GM23338 (cell line): ENCODE data around the gene NEK7. TPM values are rescaled to one million over a fixed set of nuclear protein-coding genes. Genes with fewer than 3 reads are reported as not detected.
"Not testable (repeated sequence)": the region's sequence is repeated elsewhere in the genome, so short reads cannot be mapped to it uniquely, and the experiment has no call there.

Experiments used
- ATAC-seq: fragments of 200-7000 bp; cut with Tn5 transposase; 3 replicates; pipeline ENCODE4 v1.9.1; 2020
- DNase-seq: peaks from one replicate; pipeline ENCODE4 v3.0.0-alpha.2; 2015; ENCODE audit warnings: low spot score
- H2AFZ ChIP-seq: fragments of 200-600 bp; sonication (generic); 2 replicates; pipeline ENCODE4 v1.8.0; 2016; ENCODE audit warnings: antibody characterized with exemption, mild to moderate bottlenecking, moderate library complexity
- H3F3A ChIP-seq: fragments of 200-600 bp; sonication (generic); replicated peaks from 2 replicates; pipeline ENCODE4 v1.8.0; 2017; ENCODE audit warnings: antibody characterized with exemption, mixed run types, low read depth
- H3K27ac ChIP-seq: fragments of 200-600 bp; sonication (generic); 2 replicates; pipeline ENCODE4 v1.6.1; 2016; ENCODE audit warnings: low read depth
- H3K27me3 ChIP-seq: fragments of 200-600 bp; sonication (generic); 2 replicates; pipeline ENCODE4 v1.8.0; 2016; ENCODE audit warnings: mild to moderate bottlenecking, mixed run types, moderate library complexity; ENCODE audit not compliant: insufficient read depth
- H3K36me3 ChIP-seq: fragments of 200-600 bp; sonication (generic); 2 replicates; pipeline ENCODE4 v1.8.0; 2016; ENCODE audit warnings: mild to moderate bottlenecking; ENCODE audit not compliant: insufficient read depth
- H3K4me1 ChIP-seq: fragments of 200-600 bp; sonication (generic); 2 replicates; pipeline ENCODE4 v1.8.0; 2016; ENCODE audit warnings: mild to moderate bottlenecking, moderate library complexity; ENCODE audit not compliant: insufficient read depth
- H3K4me2 ChIP-seq: fragments of 200-600 bp; sonication (generic); 2 replicates; pipeline ENCODE4 v1.7.1; 2017; ENCODE audit warnings: mixed run types
- H3K4me3 ChIP-seq: fragments of 200-600 bp; sonication (generic); 2 replicates; pipeline ENCODE4 v1.6.1; 2016; ENCODE audit warnings: mixed run types
- H3K79me2 ChIP-seq: fragments of 200-600 bp; sonication (generic); replicated peaks from 2 replicates; pipeline ENCODE4 v1.8.0; 2017; ENCODE audit warnings: mild to moderate bottlenecking; ENCODE audit not compliant: insufficient read depth
- H3K9me2 ChIP-seq: fragments of 200-600 bp; sonication (generic); 2 replicates; pipeline ENCODE4 v1.8.0; 2017; ENCODE audit not compliant: insufficient read depth
- H4K20me1 ChIP-seq: fragments of 200-600 bp; sonication (generic); replicated peaks from 2 replicates; pipeline ENCODE4 v1.8.0; 2017; ENCODE audit warnings: mild to moderate bottlenecking; ENCODE audit not compliant: insufficient read depth
- H3K27ac Mint-ChIP-seq: 2 replicates; pipeline ENCODE4 v1.8.0; 2020; ENCODE audit warnings: inconsistent platforms, mild to moderate bottlenecking, moderate library complexity, mixed read lengths
- H3K27me3 Mint-ChIP-seq: 3 replicates; pipeline ENCODE4 v1.8.0; 2022; ENCODE audit warnings: low read depth, mild to moderate bottlenecking, moderate library complexity, mixed read lengths, inconsistent platforms; ENCODE audit not compliant: insufficient read depth, poor library complexity
- H3K36me3 Mint-ChIP-seq: 3 replicates; pipeline ENCODE4 v1.8.0; 2021; ENCODE audit warnings: low read depth, mild to moderate bottlenecking, inconsistent platforms, moderate library complexity, mixed read lengths
- H3K4me1 Mint-ChIP-seq: 3 replicates; pipeline ENCODE4 v1.8.0; 2020; ENCODE audit warnings: mild to moderate bottlenecking, inconsistent platforms, mixed read lengths
- H3K4me3 Mint-ChIP-seq: 3 replicates; pipeline ENCODE4 v1.8.0; 2021; ENCODE audit warnings: moderate library complexity, mild to moderate bottlenecking, inconsistent platforms, mixed read lengths
- H3K9me3 Mint-ChIP-seq: 3 replicates; pipeline ENCODE4 v1.8.0; 2020; ENCODE audit warnings: moderate library complexity, mild to moderate bottlenecking, inconsistent platforms, mixed read lengths
- CREB1 ChIP-seq: fragments of 250-450 bp; sonication (Bioruptor Pico); IDR thresholded peaks from 2 replicates; pipeline ENCODE4 v1.5.0; 2020; ENCODE audit warnings: low read depth, mild to moderate bottlenecking, moderate library complexity
- CTCF ChIP-seq, 2 experiments: fragments of 200-600 bp in 1 of 2; sonication (generic) in 1 of 2; conservative IDR thresholded peaks; 2 replicates each; pipeline versions ENCODE4 v1.5.1 to v1.6.1; 2016 to 2017; ENCODE audit warnings: antibody characterized with exemption in 2 of 2, low read depth in 2 of 2, mild to moderate bottlenecking in 2 of 2, moderate library complexity in 1 of 2
- EZH2 ChIP-seq: fragments of 200-600 bp; sonication (generic); IDR thresholded peaks from one replicate; pipeline ENCODE4 v1.8.0; 2017; ENCODE audit warnings: antibody characterized with exemption, mild to moderate bottlenecking, low read depth; ENCODE audit not compliant: unreplicated experiment
- JUNB ChIP-seq: IDR thresholded peaks from one replicate; pipeline ENCODE4 v1.6.1; 2016; ENCODE audit warnings: antibody characterized with exemption; ENCODE audit not compliant: unreplicated experiment
- NANOG ChIP-seq: IDR thresholded peaks from 2 replicates; pipeline ENCODE4 v1.6.1; 2016; ENCODE audit warnings: antibody characterized with exemption, borderline replicate concordance
- POLR2AphosphoS5 ChIP-seq: IDR thresholded peaks from 2 replicates; pipeline ENCODE4 v1.6.1; 2016; ENCODE audit warnings: antibody characterized with exemption, low read depth
- STAT1 ChIP-seq: IDR thresholded peaks from one replicate; pipeline ENCODE4 v1.6.1; 2016; ENCODE audit warnings: antibody characterized with exemption; ENCODE audit not compliant: unreplicated experiment
- ZNF331 ChIP-seq: fragments of 250-450 bp; sonication (Bioruptor Pico); IDR thresholded peaks from 2 replicates; pipeline ENCODE4 v1.5.0; 2020; ENCODE audit warnings: low read depth, mild to moderate bottlenecking, moderate library complexity
- polyA plus RNA-seq: library from polyadenylated mRNA; unstranded; fragments of >200 nt; fragmentation: Nextera tagmentation; extraction: Ambion mirVana; gene quantifications from 2 replicates; pipeline ENCODE4 v1.2.1, GENCODE V29; 2016
- total RNA-seq: library from RNA; depleted of rRNA; stranded (reverse); fragments of >200 nt; shearing (Covaris generic); gene quantifications from 2 replicates; pipeline ENCODE4 v1.2.3, GENCODE V29; 2014

Gene NEK7
- total and polyA plus RNA-seq, 2 experiments from 2014 or later: 4.8 to 15.3 TPM

GRCh38 chr1:198220428-198220827 lies 63.6 kb downstream of the NEK7 start:
- Histone ChIP-seq H3K4me1 (no peaks in the 10 kb centered on the region), H3K27ac (no peak overlapping the region), H3K27me3 (no peaks in the 10 kb centered on the region), H3K4me2 (no peak overlapping the region), H4K20me1 (0 out of 2 replicates have a peak, but pooled peaks cover 2% of the 10 kb centered on the region), H3K36me3 (no peaks in the 10 kb centered on the region), H3K4me3 (no peak overlapping the region), H3K79me2 (peaks cover 8% of the 10 kb centered on the region; the same call in 1 of the 2 replicates), H3F3A (no peaks in the 10 kb centered on the region), H3K9me2 (peaks cover 3% of the 10 kb centered on the region; the same call in 1 of the 2 replicates), H2AFZ (no peak overlapping the region)
- H3K9me3 Mint-ChIP-seq: peaks cover 2% of the 10 kb centered on the region; the same call in 2 of the 3 replicates
- TF ChIP-seq CTCF (conservative IDR thresholded peaks at IDR 0.05; ENCODE audit: low read depth in 2 of 2) (no peak), JUNB (no peak), NANOG (no peak), POLR2AphosphoS5 (no peak), STAT1 (no peak), EZH2 (no peak), ZNF331 (CRISPR knock-in tag) (no peak), CREB1 (CRISPR knock-in tag) (no peak)
- ATAC-seq (no peak), DNase-seq (no peak)
- H3K4me1 Mint-ChIP-seq: no peaks in the 10 kb centered on the region
- H3K4me3 Mint-ChIP-seq: no peak overlapping the region
- H3K27me3 Mint-ChIP-seq: peaks cover 1% of the 10 kb centered on the region
- 0 out of 3 replicates have a peak, but pooled peaks cover 2% of the 10 kb centered on the region for H3K36me3 Mint-ChIP-seq
- no peak overlapping the region for H3K27ac Mint-ChIP-seq

- not testable (repeated sequence) for H3K27ac ChIP-seq, DNase-seq, H3K4me3 ChIP-seq, H3F3A ChIP-seq, H3K36me3 ChIP-seq, H3K4me3 Mint-ChIP-seq, H3K36me3 Mint-ChIP-seq, H4K20me1 ChIP-seq, H3K9me2 ChIP-seq, H3K27me3 ChIP-seq, ATAC-seq, H3K27me3 Mint-ChIP-seq, H3K27ac Mint-ChIP-seq, H3K4me2 ChIP-seq, H3K9me3 Mint-ChIP-seq, H3K4me1 Mint-ChIP-seq, H2AFZ ChIP-seq, H3K4me1 ChIP-seq
- H3K79me2 ChIP-seq: peaks cover 18% of the 10 kb centered on the region
Observed at GRCh38 chr1:198227010-198227409, 70.2 kb downstream of the NEK7 start.

GRCh38 chr1:198227454-198227853 lies 70.7 kb downstream of the NEK7 start:
- H4K20me1 ChIP-seq: not testable (repeated sequence)

More at GRCh38 chr1:198227454-198227853, 70.7 kb downstream of the NEK7 start:
- not testable (repeated sequence) for H3K4me3 Mint-ChIP-seq, H3K4me1 ChIP-seq, ATAC-seq, H3K36me3 ChIP-seq, H3K27me3 Mint-ChIP-seq, H3K4me3 ChIP-seq, H2AFZ ChIP-seq, DNase-seq, H3K4me2 ChIP-seq, H3K27ac Mint-ChIP-seq, H3K27ac ChIP-seq, H3F3A ChIP-seq, H3K27me3 ChIP-seq, H3K36me3 Mint-ChIP-seq, H3K9me2 ChIP-seq, H3K9me3 Mint-ChIP-seq
- H3K4me1 Mint-ChIP-seq: peaks cover 11% of the 10 kb centered on the region
- peaks cover 18% of the 10 kb centered on the region for H3K79me2 ChIP-seq
